Kidney capillary endothelial cell (primary cell): ENCODE results near the gene SEC14L2.
A peak's percentile ranks its signal among the peaks of the same experiment; 100 is the strongest.

Experiments
- DNase-seq: peaks from one replicate; pipeline ENCODE4 v3.0.0-alpha.2; 2018; ENCODE audit warnings: low spot score

The SEC14L2 gene

DNA sequence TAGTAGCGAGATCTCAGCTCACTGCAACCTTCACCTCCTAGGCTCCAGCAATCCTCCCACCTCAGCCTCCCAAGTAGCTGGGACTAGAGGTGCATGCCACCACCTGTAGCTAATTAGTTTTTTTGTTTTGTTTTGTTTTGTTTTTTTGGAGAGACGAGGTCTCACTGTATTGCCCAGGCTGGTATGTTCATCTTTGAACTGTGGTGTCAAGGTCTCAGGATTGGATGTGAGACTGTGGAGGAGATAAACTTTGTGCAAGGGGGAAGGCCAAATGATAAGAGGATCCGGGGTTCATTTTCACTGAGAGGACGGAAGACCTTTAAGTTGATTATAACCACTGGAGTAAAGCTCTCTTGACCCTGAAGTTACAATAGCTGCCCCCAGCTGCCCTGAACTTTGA is 8.9 kb downstream of the SEC14L2 start:
- no peak for DNase-seq

DNA sequence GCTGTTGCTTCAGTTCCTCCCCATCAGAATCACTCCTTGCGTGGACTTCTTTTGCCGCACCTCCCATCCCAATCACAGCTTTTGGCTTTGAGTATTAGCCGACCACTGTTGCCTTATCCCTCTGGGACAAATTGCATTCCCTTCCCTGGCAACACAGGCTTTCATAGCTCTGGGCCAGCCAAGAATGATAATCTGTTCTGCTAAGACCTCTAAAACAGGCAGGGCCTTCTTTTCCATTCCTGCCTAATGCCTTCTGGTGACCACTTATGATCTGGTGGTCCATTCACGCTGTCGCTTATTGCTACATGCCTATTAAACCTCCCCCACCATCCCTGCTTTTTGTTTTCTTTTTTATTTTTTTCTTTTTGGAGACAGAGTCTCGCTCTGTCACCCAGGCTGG is 9.6 kb downstream of the SEC14L2 start:
- no peak for DNase-seq

DNA sequence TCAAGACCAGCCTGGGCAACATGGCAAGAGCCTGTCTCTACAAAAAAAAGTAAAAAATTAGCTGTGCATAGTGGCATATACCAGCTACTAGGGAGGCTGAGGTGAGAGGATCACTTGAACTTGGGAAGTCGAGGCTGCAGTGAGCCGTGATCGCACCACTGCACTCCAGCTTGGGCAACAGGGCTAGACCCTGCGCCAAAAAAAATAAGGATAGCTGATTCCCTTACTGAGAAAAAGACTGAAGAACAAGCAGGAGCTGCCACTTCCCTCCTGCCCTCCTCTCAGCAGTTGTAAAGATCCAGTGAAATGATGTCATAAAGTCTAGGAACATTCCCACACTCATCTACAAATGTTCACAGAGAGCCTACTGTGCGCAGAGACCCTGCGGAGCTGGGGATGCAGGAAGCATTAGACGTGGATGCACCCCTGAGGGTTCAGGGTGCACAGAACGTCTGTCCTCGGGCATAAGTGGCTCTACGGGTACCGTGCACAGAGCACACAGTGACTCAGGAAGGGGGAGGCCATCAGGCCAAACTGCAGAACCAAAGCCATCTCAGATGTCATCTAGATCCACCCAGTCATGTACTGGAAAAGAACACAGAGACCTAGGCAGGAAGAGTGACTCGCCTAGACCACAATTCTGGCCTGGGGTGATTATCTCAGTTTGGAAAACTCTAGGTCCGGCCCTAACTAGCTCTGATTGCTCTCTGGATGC is 11.7 kb downstream of the SEC14L2 start:
- DNase-seq, result no peak

DNA sequence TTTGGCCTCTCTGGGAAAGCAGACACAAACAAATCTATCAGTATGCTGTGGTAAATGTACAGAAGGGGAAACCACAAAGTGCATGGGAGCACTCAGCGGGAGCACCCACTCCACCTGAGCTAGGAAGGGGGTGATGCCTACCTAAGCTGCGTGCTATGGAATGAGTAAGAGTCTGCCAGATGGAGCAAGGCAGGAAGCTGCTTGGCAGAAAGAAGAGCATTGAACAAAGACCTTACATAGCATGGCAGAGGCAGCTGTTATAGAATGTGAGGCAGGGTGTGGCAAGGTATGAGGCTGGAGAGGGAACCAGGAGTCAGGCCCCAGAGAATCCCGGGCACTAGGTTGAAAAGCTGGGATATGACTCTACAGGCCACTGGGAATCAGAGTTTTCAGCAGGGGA is 15.0 kb downstream of the SEC14L2 start:
- no peak for DNase-seq

DNA sequence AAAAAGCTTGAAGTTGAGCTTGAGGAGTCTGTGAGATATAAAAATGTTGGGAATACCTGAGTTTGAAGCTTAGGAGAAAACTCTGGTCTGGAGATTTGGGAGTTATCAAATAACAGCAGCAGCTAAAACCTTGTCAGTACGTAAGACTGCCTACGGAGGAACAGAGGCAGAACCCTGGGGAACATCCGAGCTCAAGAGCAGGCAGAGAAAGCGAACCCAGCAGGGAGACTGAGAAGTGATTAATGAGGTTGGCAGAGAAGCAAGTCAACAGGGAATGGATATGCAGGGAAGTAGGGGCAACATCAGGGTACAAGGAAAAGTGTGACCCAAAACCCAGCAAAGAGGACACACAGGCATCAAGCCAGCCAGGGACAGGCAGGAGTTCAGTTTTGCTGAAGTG is 16.2 kb downstream of the SEC14L2 start:
- DNase-seq, result no peak

DNA sequence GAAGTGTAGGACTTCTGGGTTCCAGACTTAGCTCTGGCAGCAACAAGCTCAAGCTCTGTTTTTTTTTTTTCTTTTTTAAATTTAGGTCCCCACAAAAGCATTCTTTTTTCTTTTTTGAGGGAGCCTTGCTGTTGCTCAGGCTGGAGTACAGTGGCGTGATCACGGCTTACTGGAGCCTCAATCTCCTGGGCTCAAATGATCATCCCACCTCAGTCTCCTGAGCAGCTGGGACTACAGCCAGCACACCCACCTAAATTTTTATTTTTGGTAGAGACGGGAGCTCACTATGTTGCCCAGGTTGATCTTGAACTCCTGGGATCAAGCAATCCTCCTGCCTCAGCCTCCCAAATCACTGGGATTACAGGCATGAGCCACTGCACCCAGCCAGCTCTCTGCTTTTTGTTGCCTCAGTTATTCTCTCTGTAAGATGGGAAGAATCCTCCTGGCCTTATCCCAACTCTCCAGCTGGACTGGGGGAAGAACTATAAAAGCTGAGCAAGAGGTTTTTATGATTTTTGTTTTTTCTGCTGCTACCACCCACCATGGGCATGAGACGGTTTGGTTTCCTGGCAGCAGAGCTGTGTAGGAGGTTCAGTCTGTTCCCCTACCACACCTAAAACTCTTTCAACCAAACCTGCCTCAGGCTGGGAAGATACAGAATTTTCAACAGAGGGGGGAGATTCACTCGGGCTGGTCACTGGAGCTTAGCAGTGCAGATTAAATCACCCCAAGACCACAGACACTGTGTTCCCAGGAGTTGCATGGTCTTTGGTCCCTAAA is 17.1 kb downstream of the SEC14L2 start:
- no peak for DNase-seq

DNA sequence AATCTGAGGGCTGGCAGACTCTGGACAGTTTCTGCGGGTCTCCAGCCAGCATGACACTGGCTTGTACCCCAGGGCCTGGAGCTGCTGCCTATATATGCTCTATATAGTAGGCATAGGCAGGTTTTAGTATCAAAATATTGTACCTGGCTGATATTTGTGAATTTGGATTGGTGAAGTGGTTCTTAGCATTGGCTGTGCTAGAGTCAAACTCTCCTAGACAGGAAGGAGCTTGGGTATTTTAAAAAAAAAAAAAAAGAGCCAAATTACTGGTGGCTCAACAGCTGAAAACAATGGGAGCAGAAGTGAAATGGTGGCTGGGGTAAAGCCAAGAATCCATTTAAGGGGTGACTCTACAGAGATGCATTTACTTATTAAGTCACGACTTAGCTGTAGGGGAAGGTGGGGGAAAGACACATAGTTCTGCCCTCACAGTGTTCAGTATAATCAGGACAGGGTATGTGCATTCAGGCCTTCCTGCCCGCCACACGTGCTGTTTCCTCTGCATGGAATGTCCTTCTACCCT is 17.8 kb downstream of the SEC14L2 start:
- no peak for DNase-seq

DNA sequence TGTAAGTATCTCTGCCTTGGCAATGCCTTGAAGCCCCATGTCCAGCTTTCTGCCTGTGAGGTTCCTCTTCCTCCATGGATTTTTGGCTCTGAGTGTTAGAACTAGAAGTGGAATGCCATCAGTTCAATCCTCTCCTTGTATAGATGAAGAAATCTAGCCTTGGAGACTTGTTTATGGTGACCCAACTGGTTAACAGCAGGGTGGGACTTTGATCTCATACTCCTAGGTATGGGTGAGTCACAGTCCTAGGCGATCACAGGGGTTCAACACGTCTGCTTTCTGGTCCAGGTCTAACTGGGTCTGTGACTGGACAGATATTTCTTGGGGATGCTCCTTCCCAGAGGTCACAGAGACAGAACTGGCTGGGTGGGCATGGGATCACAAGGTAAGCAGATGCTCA is 19.6 kb downstream of the SEC14L2 start:
- no peak for DNase-seq

DNA sequence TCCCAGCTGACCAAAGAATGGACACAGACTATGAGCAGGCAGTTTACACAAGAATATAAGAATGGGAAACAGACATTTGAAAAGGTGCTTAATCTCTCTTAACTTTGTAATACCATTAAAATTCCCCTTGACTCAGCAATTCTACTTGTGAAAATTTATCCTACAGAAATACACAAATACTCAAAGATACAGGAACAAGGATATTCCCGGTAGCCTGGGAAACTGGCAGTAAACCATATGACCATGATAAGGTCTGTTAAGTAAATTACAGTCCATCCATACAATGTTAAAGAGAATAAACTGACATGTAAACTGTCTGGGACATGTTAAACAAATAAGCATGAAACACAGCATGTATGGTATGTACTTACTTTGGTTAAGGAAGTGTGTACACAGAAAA is 20.0 kb downstream of the SEC14L2 start:
- DNase-seq, result no peak

DNA sequence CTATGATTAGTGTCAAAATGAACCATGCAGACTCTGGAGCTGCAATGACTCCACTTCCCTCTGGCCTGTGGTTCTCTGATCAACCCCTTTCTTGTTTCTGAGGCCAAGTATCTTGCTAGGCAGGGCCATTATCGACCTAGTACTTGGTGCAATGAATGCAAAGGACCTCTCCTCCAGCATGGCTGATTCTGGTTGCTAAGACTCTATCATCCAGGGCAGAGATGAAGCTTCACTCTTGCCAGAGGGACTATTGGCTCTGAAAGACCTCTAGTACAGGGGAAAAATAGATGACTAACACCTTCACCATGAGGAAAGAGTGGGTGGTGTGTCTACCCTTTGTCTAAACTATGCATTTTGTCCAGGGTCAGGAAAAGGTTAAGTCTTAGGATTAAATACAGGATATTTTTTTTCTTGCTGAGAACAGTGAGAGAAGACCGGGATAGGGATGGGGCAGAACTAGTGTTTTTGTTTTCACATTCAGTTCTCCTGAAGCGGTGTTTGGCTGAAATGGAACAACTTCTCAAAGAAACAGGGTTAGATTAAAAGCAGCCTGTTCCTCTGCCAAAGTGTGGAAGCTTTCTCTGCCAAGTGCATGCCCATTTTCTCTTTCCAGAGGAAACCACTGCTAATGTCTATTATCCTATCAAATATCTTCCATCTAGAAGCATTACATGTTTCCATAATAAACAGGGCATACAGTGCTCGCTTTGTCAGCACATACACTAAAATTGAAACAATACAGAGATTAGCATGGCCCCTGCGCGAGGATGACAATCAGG is 23.7 kb downstream of the SEC14L2 start:
- peak; percentile 84 for DNase-seq

DNA sequence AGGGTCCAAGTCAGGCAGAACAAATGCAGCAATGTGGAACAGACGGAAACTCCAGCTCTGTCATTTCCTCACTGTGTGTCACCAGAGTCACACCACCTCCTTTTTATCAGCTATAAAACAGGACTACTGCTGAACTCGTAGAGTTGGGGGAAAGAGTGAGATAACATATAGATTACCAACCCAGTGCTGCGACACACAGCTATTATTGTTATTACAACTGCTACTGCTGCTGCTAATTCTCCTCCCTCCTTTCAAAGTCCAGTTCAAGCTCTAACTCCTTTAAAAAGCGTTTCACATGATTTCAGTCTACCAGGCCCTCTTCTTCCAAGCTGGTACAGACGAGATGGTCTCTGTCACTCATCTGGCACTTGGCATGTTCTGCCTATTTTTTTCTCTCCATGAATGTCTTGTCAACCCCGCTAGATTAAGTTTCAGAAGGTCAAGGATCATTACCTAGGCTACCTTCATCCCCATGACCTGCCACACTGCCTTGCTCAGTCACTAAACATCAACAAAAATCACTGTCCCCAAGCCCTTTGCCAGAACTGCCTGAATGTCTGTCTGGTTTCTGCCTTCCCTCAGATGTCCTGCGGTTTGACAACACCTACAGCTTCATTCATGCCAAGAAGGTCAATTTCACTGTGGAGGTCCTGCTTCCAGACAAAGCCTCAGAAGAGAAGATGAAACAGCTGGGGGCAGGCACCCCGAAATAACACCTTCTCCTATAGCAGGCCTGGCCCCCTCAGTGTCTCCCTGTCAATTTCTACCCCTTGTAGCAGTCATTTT is 25.1 kb downstream of the SEC14L2 start:
- DNase-seq, result peak; percentile 68

DNA sequence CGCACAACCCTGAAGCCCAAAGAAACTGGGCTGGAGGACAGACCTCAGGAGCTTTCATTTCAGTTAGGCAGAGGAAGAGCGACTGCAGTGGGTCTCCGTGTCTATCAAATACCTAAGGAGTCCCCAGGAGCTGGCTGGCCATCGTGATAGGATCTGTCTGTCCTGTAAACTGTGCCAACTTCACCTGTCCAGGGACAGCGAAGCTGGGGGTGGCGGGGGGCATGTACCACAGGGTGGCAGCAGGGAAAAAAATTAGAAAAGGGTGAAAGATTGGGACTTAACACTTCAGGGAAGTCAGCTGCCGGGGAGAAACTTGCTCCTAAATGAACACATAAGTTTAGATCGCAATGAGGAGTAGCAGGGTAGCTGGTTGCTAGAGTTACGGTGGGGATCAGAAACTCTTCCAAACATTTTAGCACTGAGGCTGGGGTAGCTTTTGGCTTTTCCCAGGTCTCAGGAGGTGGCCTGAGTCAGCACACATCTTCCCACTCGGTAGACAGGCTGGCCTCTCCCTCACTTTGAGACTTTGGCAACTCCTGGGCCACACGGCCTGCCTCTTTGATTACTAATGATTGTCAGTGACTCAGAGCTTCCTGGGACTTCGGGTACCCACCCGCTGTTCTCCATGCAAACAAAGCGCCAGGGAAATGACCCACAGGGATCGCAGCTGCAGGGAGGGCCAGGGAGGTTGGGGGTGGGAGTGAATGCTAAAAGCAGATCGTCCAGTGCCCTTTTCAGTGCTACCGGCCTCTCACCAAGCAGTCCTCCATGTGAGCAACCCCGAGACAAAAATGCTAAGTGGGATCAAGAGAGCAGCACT is 25.9 kb downstream of the SEC14L2 start:
- peak; percentile 75 for DNase-seq

DNA sequence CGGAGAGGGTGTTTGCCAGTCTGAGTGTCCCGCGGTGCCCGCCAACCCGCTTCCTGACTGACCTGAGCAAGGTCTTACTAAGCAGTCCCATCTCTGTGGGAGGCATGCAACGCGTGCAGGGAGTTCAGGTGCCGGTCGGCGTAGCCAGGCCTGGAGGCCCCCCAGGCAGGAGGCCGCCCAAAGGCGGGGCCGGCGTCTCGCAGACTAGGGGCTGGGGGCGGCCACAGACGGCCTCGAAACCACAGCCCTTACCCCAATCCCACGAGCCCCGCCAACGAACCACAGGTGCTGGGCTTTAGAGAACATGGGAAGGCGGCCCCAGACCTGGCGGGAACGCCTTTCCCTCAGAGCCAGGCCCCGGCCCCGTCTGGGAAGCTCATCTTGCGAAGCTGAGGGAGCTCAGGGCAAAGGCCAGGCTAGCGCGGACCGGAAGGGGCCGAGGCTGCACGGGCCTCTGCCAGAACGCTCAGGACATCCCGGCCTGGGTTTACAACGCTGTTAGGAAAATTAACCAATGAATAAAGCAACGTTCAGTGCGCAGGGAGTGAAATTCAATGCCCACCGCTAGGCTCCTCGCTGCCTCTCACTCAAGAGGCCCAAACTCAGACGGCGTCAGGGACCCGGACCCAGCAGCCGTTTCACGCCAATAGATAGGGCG is 26.6 kb downstream of the SEC14L2 start:
- no peak for DNase-seq

DNA sequence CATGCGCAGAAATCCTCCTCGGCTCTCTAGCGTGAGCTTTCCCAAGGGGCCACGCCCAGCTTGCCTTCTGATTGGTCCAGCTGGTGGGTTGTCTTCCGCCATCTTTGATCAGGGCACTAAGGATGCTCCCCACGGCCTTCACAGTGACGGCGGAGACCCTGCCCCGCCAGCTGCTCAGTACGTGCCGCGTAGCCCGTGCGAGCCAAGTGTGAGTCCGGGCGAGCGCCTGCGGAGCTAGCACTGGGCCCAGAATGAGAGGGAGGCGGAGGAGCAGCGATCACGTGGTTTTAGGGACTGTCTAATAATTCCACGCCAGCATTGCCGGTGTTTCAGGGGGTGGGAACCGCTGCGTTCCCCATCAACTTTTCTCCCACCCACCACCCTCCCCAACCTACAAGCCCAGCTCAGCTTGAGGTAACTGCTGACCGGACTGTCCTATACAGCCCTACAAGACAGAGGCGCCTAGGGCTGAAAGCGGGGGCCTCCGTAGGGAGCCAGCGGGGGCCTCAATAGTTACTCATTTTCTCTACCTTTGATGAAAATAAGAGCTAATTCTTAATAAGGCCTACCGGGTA is 27.2 kb downstream of the SEC14L2 start:
- DNase-seq, result peak; percentile 99

DNA sequence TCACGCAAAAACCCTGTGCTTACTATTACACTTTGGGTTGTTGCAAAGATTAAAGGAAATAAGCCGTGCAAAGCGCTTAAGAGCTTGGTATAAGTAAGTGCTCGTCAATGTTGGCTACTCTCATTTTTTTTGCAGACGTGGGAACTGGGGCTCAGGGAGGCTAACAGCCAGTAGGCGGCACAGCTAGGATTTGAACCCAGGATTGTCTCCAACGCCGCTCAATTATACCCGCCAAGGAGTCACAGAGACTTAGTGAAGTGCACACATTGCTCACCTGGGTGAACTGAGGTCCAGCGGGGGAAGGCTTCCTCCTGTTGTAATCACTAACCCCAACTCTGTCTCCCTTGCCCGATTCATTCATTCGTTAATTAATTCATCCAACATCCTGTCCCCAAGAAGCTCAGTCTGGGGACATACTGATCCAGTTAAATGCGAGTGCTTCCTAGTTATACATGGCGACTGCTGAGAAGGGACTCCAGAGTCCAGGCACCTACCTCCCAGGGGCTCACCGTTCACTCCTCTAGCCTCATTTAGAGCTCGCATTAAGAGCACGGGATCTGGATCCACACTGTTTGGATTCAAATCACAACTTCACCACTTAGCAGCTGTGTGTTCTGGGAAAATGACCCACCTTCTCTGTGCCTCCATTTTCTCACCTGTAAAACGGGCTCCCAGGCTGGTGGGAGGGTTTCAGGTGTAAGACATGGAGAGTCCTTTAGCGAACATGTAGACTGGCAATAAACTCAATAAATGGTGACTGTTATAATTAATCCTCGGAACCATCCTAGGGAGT is 27.9 kb downstream of the SEC14L2 start:
- no peak for DNase-seq

DNA sequence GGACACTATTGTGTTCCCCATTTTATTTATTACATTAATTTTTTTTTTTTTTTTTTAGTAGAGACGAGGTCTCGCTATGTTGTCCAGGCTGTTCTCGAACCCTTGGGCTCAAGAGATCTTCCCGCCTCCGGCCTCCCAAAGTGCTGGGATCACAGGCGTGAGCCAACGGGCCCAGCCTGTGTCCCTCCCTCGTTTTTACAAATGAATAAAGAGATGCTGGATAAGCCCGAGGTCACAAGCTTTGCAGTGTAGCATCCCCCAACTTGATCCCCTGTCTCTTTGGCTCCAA is 28.5 kb downstream of the SEC14L2 start:
- no peak for DNase-seq

DNA sequence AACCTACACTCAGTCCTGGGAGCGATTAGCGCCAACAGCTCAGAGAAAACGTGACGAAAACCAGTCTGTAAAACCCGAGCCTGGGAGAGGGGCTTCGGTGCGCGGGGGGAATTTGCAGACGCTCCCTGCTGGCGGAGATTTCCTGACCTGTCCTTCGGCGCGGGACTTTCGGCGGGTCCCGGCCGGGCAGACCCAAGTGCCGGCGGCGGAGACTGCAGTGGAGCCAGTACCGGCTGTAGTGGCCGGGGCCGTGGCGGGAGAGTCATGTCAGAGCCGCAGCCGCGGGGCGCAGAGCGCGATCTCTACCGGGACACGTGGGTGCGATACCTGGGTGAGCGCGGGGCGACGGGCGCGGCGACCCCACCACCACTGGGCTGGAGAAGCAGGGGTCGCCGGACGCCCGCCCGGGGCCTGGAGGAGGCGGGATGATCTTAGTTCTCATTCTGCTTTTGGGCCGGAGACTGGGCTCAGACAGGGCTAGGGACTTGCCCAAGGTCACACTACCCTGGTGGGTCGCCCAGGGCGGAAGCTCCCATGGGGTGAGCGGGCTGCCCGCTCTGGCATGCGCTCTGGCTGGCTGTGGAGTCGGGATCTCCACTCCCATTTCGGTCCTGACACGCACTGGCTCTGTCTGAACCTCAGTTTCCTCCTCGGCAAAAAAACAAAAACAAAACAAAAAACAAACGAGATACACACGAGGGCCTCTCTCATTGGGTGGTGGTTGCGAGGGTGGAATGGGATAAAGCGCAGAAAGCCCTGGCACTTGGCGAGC is 29.0 kb downstream of the SEC14L2 start, which contains the start of gene MTFP1:
Gene MTFP1 (plus strand): TSS at position 153 of the 772 bp plus-strand sequence. CDS start 112 bp downstream, at position 265.
- DNase-seq, result peak; percentile 65
